ENCODE measurements around the gene CACNA1B. TPM values are rescaled to one million over a fixed set of nuclear protein-coding genes. Genes with fewer than 3 reads are reported as not detected.

Gene CACNA1B
- total and polyA plus RNA-seq, 7 experiments from 2014 or later, result 0.07 TPM; not detected in 6

DNA sequence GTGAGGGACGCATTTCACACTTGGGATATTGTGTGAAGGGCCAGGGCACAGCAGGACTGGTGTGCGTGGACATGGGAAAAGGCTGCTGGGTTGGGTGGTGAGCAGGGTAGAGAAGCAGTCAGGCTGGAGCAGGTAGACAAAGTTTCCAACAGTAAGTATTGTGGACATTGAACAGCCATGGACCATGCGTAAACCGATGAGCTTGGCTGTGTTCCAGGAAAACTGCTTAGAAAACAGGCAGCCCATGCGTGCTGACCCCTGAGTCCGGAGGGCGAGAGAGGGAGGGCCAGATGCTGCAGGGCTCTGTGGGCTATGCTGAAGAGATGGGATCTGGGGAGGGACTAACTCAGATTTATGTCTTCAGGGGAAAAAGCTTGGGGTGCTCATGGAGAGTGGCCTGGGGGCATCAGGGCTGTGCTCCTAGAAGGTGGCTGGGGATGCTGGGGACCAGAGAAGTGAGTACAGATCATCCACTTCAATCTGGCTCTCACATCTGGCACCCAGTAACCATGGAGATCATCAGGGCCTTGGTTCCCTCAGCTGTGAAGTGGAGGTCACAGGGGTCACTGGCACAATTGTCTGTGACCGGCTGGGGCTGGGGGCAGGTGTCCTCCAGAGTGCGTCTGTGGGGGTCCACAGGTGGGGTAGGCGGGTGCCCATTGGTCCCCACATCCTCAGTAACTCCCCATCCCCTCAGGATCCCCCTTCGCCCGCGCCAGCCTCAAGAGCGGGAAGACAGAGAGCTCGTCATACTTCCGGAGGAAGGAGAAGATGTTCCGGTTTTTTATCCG lies 93.3 kb downstream of the CACNA1B start:
- Mint-ChIP-seq H3K9me3 (no peaks in the 10 kb centered on the region), H3K27ac (no peak overlapping the region), H3K4me3 (no peak overlapping the region), H3K36me3 (no peaks in the 10 kb centered on the region), H3K27me3 (peaks cover 0 to 27% (median 10%) of the 10 kb centered on the region in 5 donors), H3K4me1 (no peaks in the 10 kb centered on the region)
- DNase-seq (no peak), ATAC-seq (no peak)
- H3K4me3 ChIP-seq (ENCODE audit: low read length), result no peak overlapping the region
- H3K36me3 ChIP-seq (ENCODE audit: control insufficient read depth in 2 of 3, insufficient read depth in 3 of 3, low read length in 3 of 3), result no peaks in the 10 kb centered on the region
- CTCF ChIA-PET, result no interaction called here
- H3K9me3 ChIP-seq (ENCODE audit: control insufficient read depth in 2 of 3, low read length in 3 of 3), result no peaks in the 10 kb centered on the region
- intact Hi-C loops (cut with micrococcal nuclease), result no loop called here
- H3K4me1 ChIP-seq (ENCODE audit: control insufficient read depth in 2 of 2, insufficient read depth in 2 of 2, low read length in 2 of 2), result no peaks in the 10 kb centered on the region
- no peaks in the 10 kb centered on the region for H3K27me3 ChIP-seq (ENCODE audit: control insufficient read depth in 2 of 2, insufficient read depth in 2 of 2, low read length in 2 of 2)
- no peak overlapping the region for H3K27ac ChIP-seq (ENCODE audit: low read depth, low read length)
- POLR2A ChIA-PET, result no interaction called here

DNA sequence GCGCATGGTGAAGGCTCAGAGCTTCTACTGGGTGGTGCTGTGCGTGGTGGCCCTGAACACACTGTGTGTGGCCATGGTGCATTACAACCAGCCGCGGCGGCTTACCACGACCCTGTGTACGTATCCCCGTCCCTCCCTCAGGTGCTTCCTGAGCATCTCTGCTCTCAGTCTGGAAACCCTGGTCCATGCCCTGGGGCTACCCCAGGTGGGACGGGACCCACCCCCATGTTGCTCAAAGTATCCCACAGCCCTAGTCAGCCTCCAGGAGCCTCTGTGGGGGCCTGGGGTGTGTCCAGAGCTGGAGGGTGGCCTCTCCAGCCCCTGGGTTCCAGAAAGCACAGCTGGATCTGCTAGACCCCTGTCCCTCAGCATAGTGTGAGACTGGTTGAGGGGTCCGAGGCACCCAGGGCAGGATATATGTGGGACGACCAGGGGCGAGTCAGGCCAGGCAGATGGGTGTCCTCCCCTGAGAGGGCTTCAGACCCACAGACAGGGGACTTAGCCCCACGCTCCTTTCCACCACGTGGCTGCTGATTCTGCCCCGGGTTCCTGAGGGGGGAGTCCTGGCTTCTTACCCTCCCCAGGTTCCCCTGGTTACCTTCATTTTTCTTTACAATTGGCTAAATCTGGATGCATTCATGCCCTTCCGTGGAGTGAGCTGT lies 94.0 kb downstream of the CACNA1B start:
- ChIA-PET POLR2A (no interaction called here), CTCF (no interaction called here)
- no peak overlapping the region for H3K4me3 ChIP-seq (ENCODE audit: low read length)
- DNase-seq, result no peak
- no peak overlapping the region for H3K27ac ChIP-seq (ENCODE audit: low read depth, low read length)
- no peaks in the 10 kb centered on the region for H3K27me3 ChIP-seq (ENCODE audit: control insufficient read depth in 2 of 2, insufficient read depth in 2 of 2, low read length in 2 of 2)
- Mint-ChIP-seq H3K36me3 (no peaks in the 10 kb centered on the region), H3K27me3 (peaks cover 0 to 27% (median 10%) of the 10 kb centered on the region in 5 donors), H3K9me3 (no peaks in the 10 kb centered on the region), H3K27ac (no peak overlapping the region), H3K4me3 (no peak overlapping the region), H3K4me1 (no peaks in the 10 kb centered on the region)
- no peak for ATAC-seq
- no peaks in the 10 kb centered on the region for H3K36me3 ChIP-seq (ENCODE audit: control insufficient read depth in 2 of 3, insufficient read depth in 3 of 3, low read length in 3 of 3)
- H3K4me1 ChIP-seq (ENCODE audit: control insufficient read depth in 2 of 2, insufficient read depth in 2 of 2, low read length in 2 of 2), result no peaks in the 10 kb centered on the region
- H3K9me3 ChIP-seq (ENCODE audit: control insufficient read depth in 2 of 3, low read length in 3 of 3), result no peaks in the 10 kb centered on the region
- intact Hi-C loops (cut with micrococcal nuclease), result no loop called here

DNA sequence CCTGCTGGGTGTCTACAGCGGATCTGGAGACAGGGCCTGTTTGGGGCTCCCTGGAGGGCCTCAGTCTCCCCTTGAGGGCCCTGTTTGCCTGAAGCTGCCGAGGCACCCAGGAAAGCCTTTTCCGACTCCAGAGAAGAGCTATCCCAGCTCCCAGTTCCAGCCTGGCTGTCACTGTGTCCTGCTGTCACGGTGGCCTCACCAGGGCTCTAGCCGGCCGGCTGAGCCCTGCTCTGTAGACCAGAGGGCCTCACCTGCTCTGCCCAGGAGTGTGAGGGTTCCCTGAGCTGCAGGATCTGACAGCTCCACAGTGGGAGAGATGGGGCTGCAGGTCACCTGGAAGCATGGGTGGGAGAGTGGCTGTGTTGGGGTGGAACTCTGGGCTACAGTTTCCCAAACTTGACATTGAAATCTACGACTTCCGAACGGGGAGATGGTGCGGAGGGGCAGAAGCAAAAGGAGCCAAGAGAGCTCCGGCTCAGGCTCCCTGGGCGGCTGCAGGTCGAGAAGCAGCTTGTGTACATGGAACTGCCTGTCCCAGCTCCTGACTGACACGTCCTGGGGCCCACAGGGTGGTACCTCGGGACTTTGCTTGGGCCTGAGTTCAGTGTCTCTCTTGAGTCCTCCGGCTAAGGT lies 94.9 kb downstream of the CACNA1B start:
- intact Hi-C loops (cut with micrococcal nuclease), result no loop called here
- no peaks in the 10 kb centered on the region for H3K4me1 Mint-ChIP-seq
- no peak for ATAC-seq
- DNase-seq, result no peak
- peaks cover 0 to 21% (median 10%) of the 10 kb centered on the region in 5 donors for H3K27me3 Mint-ChIP-seq
- no peaks in the 10 kb centered on the region for H3K36me3 Mint-ChIP-seq
- no peaks in the 10 kb centered on the region for H3K36me3 ChIP-seq (ENCODE audit: control insufficient read depth in 2 of 3, insufficient read depth in 3 of 3, low read length in 3 of 3)
- no peak overlapping the region for H3K27ac Mint-ChIP-seq
- no peak overlapping the region for H3K4me3 Mint-ChIP-seq
- CTCF ChIA-PET, result no interaction called here
- no peaks in the 10 kb centered on the region for H3K27me3 ChIP-seq (ENCODE audit: control insufficient read depth in 2 of 2, insufficient read depth in 2 of 2, low read length in 2 of 2)
- H3K9me3 ChIP-seq (ENCODE audit: control insufficient read depth in 2 of 3, low read length in 3 of 3), result no peaks in the 10 kb centered on the region
- POLR2A ChIA-PET, result no interaction called here
- no peak overlapping the region for H3K27ac ChIP-seq (ENCODE audit: low read depth, low read length)
- H3K9me3 Mint-ChIP-seq, result no peaks in the 10 kb centered on the region
- no peaks in the 10 kb centered on the region for H3K4me1 ChIP-seq (ENCODE audit: control insufficient read depth in 2 of 2, insufficient read depth in 2 of 2, low read length in 2 of 2)
- H3K4me3 ChIP-seq (ENCODE audit: low read length), result no peak overlapping the region

DNA sequence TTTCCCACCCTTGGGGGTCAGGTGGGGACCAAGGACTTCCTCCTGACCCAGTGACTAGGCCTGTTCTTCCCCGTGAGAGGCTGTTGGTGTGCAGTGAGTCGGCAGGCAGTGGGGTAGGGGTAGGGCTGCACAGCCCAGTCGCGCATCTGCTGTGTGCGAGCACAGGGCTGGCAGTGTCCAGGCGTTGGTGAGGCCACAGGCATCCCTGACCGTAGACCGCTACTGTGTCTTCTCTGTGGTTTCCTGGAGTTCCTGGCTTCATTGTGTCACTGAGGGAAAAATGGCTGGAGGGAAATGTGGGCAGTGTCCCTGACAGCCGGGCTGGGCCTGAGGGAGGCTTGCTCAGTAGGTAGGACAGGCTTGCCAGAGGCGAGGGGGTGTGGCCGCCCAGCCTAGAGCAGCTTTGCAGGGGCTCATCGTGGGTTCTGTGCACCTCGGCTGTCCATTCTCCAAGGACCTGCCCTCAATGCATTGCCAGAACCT lies 95.4 kb downstream of the CACNA1B start:
- peaks cover 0 to 21% (median 10%) of the 10 kb centered on the region in 5 donors for H3K27me3 Mint-ChIP-seq
- no peaks in the 10 kb centered on the region for H3K4me1 Mint-ChIP-seq
- ATAC-seq (no peak), DNase-seq (no peak)
- H3K36me3 Mint-ChIP-seq, result no peaks in the 10 kb centered on the region
- intact Hi-C loops (cut with micrococcal nuclease), result no loop called here
- H3K4me3 Mint-ChIP-seq, result no peak overlapping the region
- Histone ChIP-seq H3K4me1 (ENCODE audit: control insufficient read depth in 2 of 2, insufficient read depth in 2 of 2, low read length in 2 of 2) (no peaks in the 10 kb centered on the region), H3K9me3 (ENCODE audit: control insufficient read depth in 2 of 3, low read length in 3 of 3) (no peaks in the 10 kb centered on the region), H3K4me3 (ENCODE audit: low read length) (no peak overlapping the region), H3K36me3 (ENCODE audit: control insufficient read depth in 2 of 3, insufficient read depth in 3 of 3, low read length in 3 of 3) (no peaks in the 10 kb centered on the region), H3K27ac (ENCODE audit: low read depth, low read length) (no peak overlapping the region), H3K27me3 (ENCODE audit: control insufficient read depth in 2 of 2, insufficient read depth in 2 of 2, low read length in 2 of 2) (no peaks in the 10 kb centered on the region)
- CTCF ChIA-PET, result no interaction called here
- H3K9me3 Mint-ChIP-seq, result no peaks in the 10 kb centered on the region
- no peak overlapping the region for H3K27ac Mint-ChIP-seq
- POLR2A ChIA-PET, result no interaction called here

DNA sequence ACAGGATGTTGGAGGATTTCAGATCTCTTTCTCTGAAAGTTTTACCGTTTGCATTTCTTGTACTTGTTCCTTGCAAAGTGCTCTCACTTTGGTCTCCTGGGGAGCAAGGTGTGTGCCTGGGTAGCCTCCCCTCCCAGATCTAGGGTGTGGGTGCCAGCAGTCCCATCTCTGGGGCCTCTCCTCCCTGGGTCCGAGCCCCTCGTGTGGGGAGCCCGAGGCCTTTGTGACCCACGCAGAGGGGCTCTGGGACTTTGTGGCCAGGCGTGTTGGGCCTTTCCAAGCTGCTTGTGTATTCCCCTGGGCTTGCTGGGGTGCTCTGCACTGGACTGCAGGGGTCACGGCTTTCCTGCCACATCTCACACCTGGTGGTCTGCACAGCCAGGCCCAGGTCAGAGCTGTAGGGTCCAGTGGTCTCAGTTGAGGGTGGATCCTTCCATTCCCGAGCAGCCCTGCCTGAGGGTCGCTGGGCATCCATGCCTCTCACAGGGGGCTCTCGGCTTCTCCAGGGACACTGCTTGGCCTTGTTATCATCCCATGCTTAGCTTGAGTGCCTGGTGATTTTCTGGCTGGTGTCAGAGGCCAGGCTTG lies 96.3 kb downstream of the CACNA1B start:
- DNase-seq (no peak), ATAC-seq (no peak)
- Histone ChIP-seq H3K4me3 (ENCODE audit: low read length) (no peak overlapping the region), H3K4me1 (ENCODE audit: control insufficient read depth in 2 of 2, insufficient read depth in 2 of 2, low read length in 2 of 2) (no peaks in the 10 kb centered on the region), H3K9me3 (ENCODE audit: control insufficient read depth in 2 of 3, low read length in 3 of 3) (no peaks in the 10 kb centered on the region), H3K27me3 (ENCODE audit: control insufficient read depth in 2 of 2, insufficient read depth in 2 of 2, low read length in 2 of 2) (no peaks in the 10 kb centered on the region), H3K36me3 (ENCODE audit: control insufficient read depth in 2 of 3, insufficient read depth in 3 of 3, low read length in 3 of 3) (no peaks in the 10 kb centered on the region), H3K27ac (ENCODE audit: low read depth, low read length) (no peak overlapping the region)
- ChIA-PET POLR2A (no interaction called here), CTCF (no interaction called here)
- H3K4me3 Mint-ChIP-seq, result no peak overlapping the region
- H3K36me3 Mint-ChIP-seq, result no peaks in the 10 kb centered on the region
- H3K9me3 Mint-ChIP-seq, result no peaks in the 10 kb centered on the region
- no peaks in the 10 kb centered on the region for H3K4me1 Mint-ChIP-seq
- intact Hi-C loops (cut with micrococcal nuclease), result no loop called here
- no peak overlapping the region for H3K27ac Mint-ChIP-seq
- H3K27me3 Mint-ChIP-seq, result peaks cover 0 to 21% (median 10%) of the 10 kb centered on the region in 5 donors

DNA sequence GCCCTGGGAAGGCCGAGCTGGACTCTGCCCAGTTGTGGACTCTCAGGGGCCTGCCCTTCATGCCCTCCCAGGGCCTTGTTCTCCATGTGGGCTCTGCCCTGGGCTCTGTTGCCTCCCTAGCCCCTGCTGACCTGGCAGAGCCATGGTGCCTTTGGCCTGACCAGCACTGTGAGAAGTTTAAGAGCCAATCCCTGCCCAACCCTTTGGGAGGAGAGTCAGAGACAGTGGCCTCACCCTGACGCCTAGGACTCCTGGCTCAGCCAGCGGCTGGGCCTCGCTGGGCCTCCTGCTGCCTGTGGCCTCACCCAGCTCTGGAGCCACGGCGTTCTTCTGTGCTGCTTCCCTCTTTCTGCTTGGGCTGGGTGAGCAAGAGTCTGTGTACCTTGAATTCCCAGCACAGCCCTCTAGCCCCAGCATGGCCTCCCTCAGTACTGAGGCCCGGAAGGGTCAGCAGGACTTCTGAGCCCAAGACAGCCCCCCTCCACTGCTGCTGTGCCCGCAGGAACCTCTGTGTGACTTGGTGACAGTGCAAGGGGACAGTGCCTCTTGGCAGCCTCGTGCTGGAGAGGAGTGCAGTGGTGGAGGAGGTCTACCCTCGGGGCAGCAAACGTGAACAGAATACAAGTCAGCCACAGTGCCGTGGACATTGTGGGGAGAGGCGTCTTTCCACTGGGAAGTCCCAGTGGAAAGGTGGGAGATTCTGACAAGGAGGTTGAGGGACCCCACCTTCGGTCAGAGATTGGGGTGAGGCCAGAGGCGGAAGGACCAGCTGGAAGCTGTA lies 97.4 kb downstream of the CACNA1B start:
- Mint-ChIP-seq H3K4me3 (no peak overlapping the region), H3K36me3 (no peaks in the 10 kb centered on the region), H3K27ac (no peak overlapping the region), H3K9me3 (no peaks in the 10 kb centered on the region), H3K4me1 (no peaks in the 10 kb centered on the region), H3K27me3 (peaks cover 0 to 12% (median 10%) of the 10 kb centered on the region in 5 donors)
- Histone ChIP-seq H3K4me1 (ENCODE audit: control insufficient read depth in 2 of 2, insufficient read depth in 2 of 2, low read length in 2 of 2) (no peaks in the 10 kb centered on the region), H3K27me3 (ENCODE audit: control insufficient read depth in 2 of 2, insufficient read depth in 2 of 2, low read length in 2 of 2) (no peaks in the 10 kb centered on the region), H3K4me3 (ENCODE audit: low read length) (no peak overlapping the region), H3K9me3 (ENCODE audit: control insufficient read depth in 2 of 3, low read length in 3 of 3) (no peaks in the 10 kb centered on the region), H3K36me3 (ENCODE audit: control insufficient read depth in 2 of 3, insufficient read depth in 3 of 3, low read length in 3 of 3) (no peaks in the 10 kb centered on the region), H3K27ac (ENCODE audit: low read depth, low read length) (no peak overlapping the region)
- ChIA-PET CTCF (no interaction called here), POLR2A (no interaction called here)
- intact Hi-C loops (cut with micrococcal nuclease), result no loop called here
- ATAC-seq (no peak), DNase-seq (no peak)

All from naive thymus-derived CD4-positive, alpha-beta T cell (primary cell).